CD4-positive, CD25-positive, alpha-beta regulatory T cell (primary cell): ENCODE measurements around the gene KLHL8. TPM values are rescaled to one million over a fixed set of nuclear protein-coding genes. Genes with fewer than 3 reads are reported as not detected.

Experiments used
- ATAC-seq, 2 donors: fragments of 150-1000 bp; cut with Tn5 transposase; one replicate each; pipeline ENCODE4 v1.10.0; 2021; ENCODE audit warnings: low read depth in 2 of 2, moderate number of reproducible peaks in 2 of 2, moderate library complexity in 1 of 2
- DNase-seq, 3 donors: peaks; one replicate each; pipeline versions ENCODE4 v3.0.0 to v3.0.0-alpha.2; 2012 to 2022; ENCODE audit warnings: mixed read lengths in 1 of 3
- H3K27ac ChIP-seq: one replicate; pipeline ENCODE4 v1.7.0; 2013; ENCODE audit warnings: mild to moderate bottlenecking, low read length; ENCODE audit not compliant: insufficient read depth, poor library complexity, severe bottlenecking
- H3K27me3 ChIP-seq: one replicate; pipeline ENCODE4 v1.7.0; 2013; ENCODE audit warnings: low read length; ENCODE audit not compliant: control insufficient read depth, insufficient read depth
- H3K36me3 ChIP-seq: one replicate; pipeline ENCODE4 v1.7.0; 2013; ENCODE audit warnings: mild to moderate bottlenecking, low read length, moderate library complexity; ENCODE audit not compliant: control insufficient read depth, insufficient read depth
- H3K4me1 ChIP-seq: 2 replicates; pipeline ENCODE4 v1.7.0; 2013; ENCODE audit warnings: mild to moderate bottlenecking, low read length; ENCODE audit not compliant: insufficient read depth, control insufficient read depth, poor library complexity, severe bottlenecking
- H3K4me3 ChIP-seq: one replicate; pipeline ENCODE4 v1.7.0; 2013; ENCODE audit warnings: low read depth, mild to moderate bottlenecking, low read length, moderate library complexity
- H3K9me3 ChIP-seq, 2 experiments: 1 replicate in 1 of 2; 2 replicates in 1 of 2; pipeline ENCODE4 v1.7.0; 2013; ENCODE audit warnings: low read length in 2 of 2, mild to moderate bottlenecking in 1 of 2, moderate library complexity in 1 of 2; ENCODE audit not compliant: control insufficient read depth in 2 of 2
- H3K27ac Mint-ChIP-seq, 3 donors: one replicate each; pipeline ENCODE4 v1.8.0; 2020 to 2022; ENCODE audit warnings: mild to moderate bottlenecking in 3 of 3, mixed read lengths in 3 of 3, moderate library complexity in 2 of 3
- H3K27me3 Mint-ChIP-seq: one replicate; pipeline ENCODE4 v1.8.0; 2022; ENCODE audit warnings: mild to moderate bottlenecking, mixed read lengths
- H3K36me3 Mint-ChIP-seq: one replicate; pipeline ENCODE4 v1.8.0; 2020; ENCODE audit warnings: mixed read lengths
- H3K4me1 Mint-ChIP-seq, 4 donors: one replicate each; pipeline ENCODE4 v1.8.0; 2020 to 2022; ENCODE audit warnings: mixed read lengths in 4 of 4, mild to moderate bottlenecking in 1 of 4
- H3K4me3 Mint-ChIP-seq, 4 donors: one replicate each; pipeline ENCODE4 v1.8.0; 2020 to 2022; ENCODE audit warnings: mild to moderate bottlenecking in 4 of 4, mixed read lengths in 4 of 4, moderate library complexity in 3 of 4
- H3K9me3 Mint-ChIP-seq, 7 donors: one replicate each; pipeline ENCODE4 v1.8.0; 2020 to 2022; ENCODE audit warnings: mixed read lengths in 7 of 7, mild to moderate bottlenecking in 3 of 7, moderate library complexity in 2 of 7
- polyA plus RNA-seq, 4 donors: library from polyadenylated mRNA; unstranded; fragments of 300-500 nt; fragmentation: Illumina TruSeq; gene quantifications; one replicate each; pipeline ENCODE4 v1.2.3, GENCODE V29; 2021
- total RNA-seq: library from RNA; stranded (reverse); gene quantifications from one replicate; pipeline ENCODE4 v1.2.3, GENCODE V29; 2022

Gene KLHL8
- total RNA-seq (5.7 TPM), polyA plus RNA-seq (10 to 100 TPM in 2 of 4 donors, 1 to 10 TPM in 2; 6.0 to 11.1 (median 9.9) TPM)

DNA sequence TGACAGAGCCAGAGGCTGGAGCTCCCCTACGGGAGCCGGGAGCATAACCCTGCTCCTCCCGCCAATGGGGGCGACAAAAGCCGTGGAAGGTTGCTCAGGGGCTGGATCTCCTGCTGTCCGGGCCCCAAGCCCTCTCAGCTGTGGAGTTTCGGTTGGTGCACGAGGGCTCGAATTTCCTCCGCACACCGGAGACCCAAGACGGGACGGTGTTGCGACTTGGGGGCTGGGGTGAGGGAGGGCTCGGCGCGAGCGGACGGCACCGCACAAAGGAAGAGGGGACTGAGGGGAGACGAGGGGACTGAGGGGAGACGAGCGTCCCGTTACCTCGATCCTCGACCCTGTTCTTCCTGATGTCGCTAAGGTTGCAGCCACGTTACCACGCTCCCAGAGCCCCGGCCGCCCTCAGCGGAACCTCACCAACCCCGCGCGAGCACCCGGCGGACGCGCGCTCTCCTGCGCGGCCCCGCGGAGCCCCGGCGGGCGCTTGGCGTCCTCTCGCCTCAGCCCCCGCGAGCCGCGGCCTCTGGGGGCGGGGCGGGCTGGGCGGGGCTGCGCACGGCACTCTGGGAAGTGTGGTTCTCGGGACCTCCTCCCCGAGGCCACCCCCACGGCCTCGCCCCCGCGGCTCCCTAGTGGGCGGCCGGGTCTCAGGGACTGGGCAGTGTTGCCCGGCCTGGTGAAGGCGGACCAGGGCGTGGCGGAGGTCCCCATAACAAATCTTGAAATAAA lies at the start of gene KLHL8:
KLHL8 (minus strand) TSS at position 525 of the 729 bp plus-strand sequence. CDS start 25,079 bp downstream, outside the sequence.
- no peaks in the 10 kb centered on the region for H3K9me3 Mint-ChIP-seq
- peak; percentile 80 to 91 (median 89) for DNase-seq
- H3K4me1 ChIP-seq, result peaks cover 17% of the 10 kb centered on the region
- H3K27me3 ChIP-seq, result no peaks in the 10 kb centered on the region
- peaks cover 23% of the 10 kb centered on the region for H3K27me3 Mint-ChIP-seq
- ATAC-seq, result peak; percentile 92 to 93
- peak within 1 kb of the TSS; percentile 94 for H3K4me3 ChIP-seq
- peak within 1 kb of the TSS; percentile 91 to 94 (median 94) for H3K4me3 Mint-ChIP-seq
- peaks cover 8 to 24% (median 14%) of the 10 kb centered on the region in 4 donors for H3K4me1 Mint-ChIP-seq
- H3K9me3 ChIP-seq, result no peaks in the 10 kb centered on the region
- H3K36me3 Mint-ChIP-seq, result no peaks in the 10 kb centered on the region
- peak within 1 kb of the TSS; percentile 81 for H3K27ac ChIP-seq
- peak within 1 kb of the TSS; percentile 79 to 94 (median 89) for H3K27ac Mint-ChIP-seq
- no peaks in the 10 kb centered on the region for H3K36me3 ChIP-seq

DNA sequence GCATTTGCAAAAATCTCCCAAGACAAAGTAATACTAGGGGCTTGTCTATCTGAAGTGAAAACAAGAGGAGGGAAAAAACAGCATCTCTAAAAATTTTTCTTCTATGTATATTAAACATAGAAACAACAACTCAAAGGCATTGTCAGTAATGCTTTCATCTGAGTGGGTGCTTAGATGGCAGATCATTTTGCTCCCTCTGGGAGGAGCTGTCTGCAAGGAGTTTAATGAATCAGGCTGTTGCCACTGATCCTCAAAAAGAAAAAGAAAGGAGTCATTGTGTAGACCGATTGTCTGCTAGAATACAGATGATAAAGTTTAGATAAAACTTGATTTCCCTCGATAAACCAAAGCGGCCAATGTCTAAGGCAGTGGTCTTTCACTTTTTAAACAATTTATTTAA lies 49.7 kb upstream of the KLHL8 start:
- Histone ChIP-seq H3K27me3 (peaks cover 6% of the 10 kb centered on the region), H3K27ac (no peak overlapping the region), H3K36me3 (no peaks in the 10 kb centered on the region), H3K9me3 (no peaks in the 10 kb centered on the region), H3K4me3 (no peak overlapping the region), H3K4me1 (no peaks in the 10 kb centered on the region)
- Mint-ChIP-seq H3K27ac (no peak overlapping the region), H3K9me3 (peaks cover 0 to 5% (median 0%) of the 10 kb centered on the region in 7 donors), H3K4me3 (no peak overlapping the region), H3K36me3 (no peaks in the 10 kb centered on the region), H3K27me3 (peaks cover 13% of the 10 kb centered on the region), H3K4me1 (no peaks in the 10 kb centered on the region)
- no peak for ATAC-seq
- DNase-seq, result peak in 1 of 3 donors; percentile 12

DNA sequence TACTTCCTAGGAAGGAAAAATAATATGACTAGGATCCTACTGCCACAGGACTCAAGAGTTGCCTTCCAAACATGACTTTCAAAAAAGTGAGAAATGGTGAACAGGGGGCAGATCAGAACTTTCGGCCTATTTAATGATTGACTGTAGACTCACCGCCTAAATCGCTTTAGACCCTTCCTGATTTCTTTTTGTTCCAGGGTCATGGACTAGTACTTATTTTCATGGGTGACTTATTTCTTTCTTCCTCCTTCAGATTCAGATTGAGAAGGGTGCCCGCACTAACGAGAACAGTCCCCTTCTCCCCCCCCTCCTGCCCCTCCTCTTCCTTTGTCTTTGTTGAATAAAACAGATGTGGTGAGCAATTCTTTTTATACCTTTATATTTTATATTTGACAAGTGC lies 48.0 kb upstream of the KLHL8 start:
- H3K9me3 ChIP-seq, result no peaks in the 10 kb centered on the region
- Mint-ChIP-seq H3K4me3 (no peak overlapping the region), H3K27me3 (peaks cover 23% of the 10 kb centered on the region), H3K4me1 (no peaks in the 10 kb centered on the region), H3K9me3 (peaks cover 0 to 5% (median 0%) of the 10 kb centered on the region in 7 donors), H3K36me3 (no peaks in the 10 kb centered on the region), H3K27ac (no peak overlapping the region)
- no peak overlapping the region for H3K27ac ChIP-seq
- no peak for DNase-seq
- no peaks in the 10 kb centered on the region for H3K4me1 ChIP-seq
- peaks cover 8% of the 10 kb centered on the region for H3K27me3 ChIP-seq
- no peak for ATAC-seq
- no peaks in the 10 kb centered on the region for H3K36me3 ChIP-seq
- H3K4me3 ChIP-seq, result no peak overlapping the region

DNA sequence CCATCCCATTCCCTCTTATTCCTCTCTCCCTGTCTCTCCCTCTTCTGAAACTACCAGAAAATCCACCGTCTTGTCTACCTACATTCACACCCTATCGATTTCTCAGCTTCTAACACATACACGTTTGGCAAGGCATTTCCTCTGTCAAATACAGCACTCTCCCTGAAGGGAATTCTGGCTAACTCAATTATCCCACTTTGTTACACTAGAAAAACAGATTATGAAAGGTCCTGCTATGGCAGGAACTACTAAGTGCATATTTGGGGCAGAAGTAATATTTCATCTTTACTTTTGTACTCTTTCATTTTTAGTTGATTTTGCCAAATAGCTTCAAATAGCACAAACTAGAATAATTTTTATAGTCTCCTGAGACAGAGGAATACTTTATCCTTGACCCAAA lies 46.6 kb upstream of the KLHL8 start:
- Histone ChIP-seq H3K4me3 (no peak overlapping the region), H3K36me3 (no peaks in the 10 kb centered on the region), H3K4me1 (no peaks in the 10 kb centered on the region), H3K9me3 (no peaks in the 10 kb centered on the region), H3K27ac (no peak overlapping the region), H3K27me3 (peaks cover 8% of the 10 kb centered on the region)
- H3K4me1 Mint-ChIP-seq, result no peaks in the 10 kb centered on the region
- peaks cover 23% of the 10 kb centered on the region for H3K27me3 Mint-ChIP-seq
- no peak for DNase-seq
- no peak for ATAC-seq
- H3K4me3 Mint-ChIP-seq, result no peak overlapping the region
- no peak overlapping the region for H3K27ac Mint-ChIP-seq
- H3K36me3 Mint-ChIP-seq, result no peaks in the 10 kb centered on the region
- H3K9me3 Mint-ChIP-seq, result peaks cover 0 to 4% (median 0%) of the 10 kb centered on the region in 7 donors

DNA sequence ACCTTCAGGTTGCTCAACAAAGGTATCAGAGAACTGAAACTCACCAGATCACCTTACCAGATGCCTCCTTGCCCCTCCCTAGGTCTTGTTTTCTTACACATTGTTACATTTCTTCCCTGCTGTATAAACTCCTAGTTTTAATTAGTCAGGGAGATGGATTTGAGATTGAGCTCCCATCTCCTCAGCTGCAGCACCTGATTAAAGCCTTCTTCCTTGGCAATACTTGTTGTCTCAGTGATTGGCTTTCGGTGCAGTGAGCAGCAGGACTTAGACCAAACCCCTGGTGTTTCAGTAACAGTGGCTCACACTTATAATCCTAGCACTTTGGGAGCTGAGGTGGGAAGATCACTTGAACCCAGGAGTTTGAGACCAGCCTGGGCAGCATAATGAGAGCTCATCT lies 42.5 kb upstream of the KLHL8 start:
- no peak overlapping the region for H3K27ac Mint-ChIP-seq
- no peaks in the 10 kb centered on the region for H3K4me1 ChIP-seq

DNA sequence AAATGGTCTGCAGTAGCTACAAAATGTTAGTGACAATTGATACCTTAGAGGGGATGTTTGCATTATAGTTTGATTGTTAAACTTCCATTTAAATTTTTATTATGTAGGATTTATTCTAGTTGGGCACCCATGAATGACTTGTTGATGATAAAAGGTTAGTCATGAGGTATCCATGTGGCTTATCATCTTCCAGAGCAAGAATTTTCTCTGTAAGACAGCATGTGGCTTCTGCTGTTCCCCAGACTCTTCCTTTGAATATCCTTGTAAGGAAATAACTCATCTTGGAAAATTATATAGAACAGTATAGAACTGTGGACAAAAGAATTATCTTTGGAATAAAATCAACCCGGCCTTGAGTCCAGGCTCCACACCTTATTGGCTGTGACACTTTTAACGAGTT lies 40.1 kb upstream of the KLHL8 start:
- Histone ChIP-seq H3K4me3 (no peak overlapping the region), H3K9me3 (no peaks in the 10 kb centered on the region), H3K27ac (no peak overlapping the region), H3K4me1 (no peaks in the 10 kb centered on the region), H3K27me3 (peaks cover 6% of the 10 kb centered on the region), H3K36me3 (no peaks in the 10 kb centered on the region)
- no peaks in the 10 kb centered on the region for H3K4me1 Mint-ChIP-seq
- no peak overlapping the region for H3K27ac Mint-ChIP-seq
- no peaks in the 10 kb centered on the region for H3K36me3 Mint-ChIP-seq
- DNase-seq, result no peak
- peaks cover 31% of the 10 kb centered on the region for H3K27me3 Mint-ChIP-seq
- ATAC-seq, result no peak
- peaks cover 0 to 6% (median 5%) of the 10 kb centered on the region in 7 donors for H3K9me3 Mint-ChIP-seq
- H3K4me3 Mint-ChIP-seq, result no peak overlapping the region

More for the DNA sequence above, 42.5 kb upstream of the KLHL8 start:
- H3K27me3 Mint-ChIP-seq, result peaks cover 27% of the 10 kb centered on the region
- ATAC-seq (no peak), DNase-seq (no peak)
- Histone ChIP-seq H3K27me3 (peaks cover 9% of the 10 kb centered on the region), H3K36me3 (no peaks in the 10 kb centered on the region), H3K27ac (no peak overlapping the region), H3K9me3 (no peaks in the 10 kb centered on the region), H3K4me3 (no peak overlapping the region)
- H3K4me1 Mint-ChIP-seq, result no peaks in the 10 kb centered on the region
- H3K36me3 Mint-ChIP-seq, result no peaks in the 10 kb centered on the region
- H3K4me3 Mint-ChIP-seq, result no peak overlapping the region
- H3K9me3 Mint-ChIP-seq, result peaks cover 0 to 5% (median 0%) of the 10 kb centered on the region in 7 donors

DNA sequence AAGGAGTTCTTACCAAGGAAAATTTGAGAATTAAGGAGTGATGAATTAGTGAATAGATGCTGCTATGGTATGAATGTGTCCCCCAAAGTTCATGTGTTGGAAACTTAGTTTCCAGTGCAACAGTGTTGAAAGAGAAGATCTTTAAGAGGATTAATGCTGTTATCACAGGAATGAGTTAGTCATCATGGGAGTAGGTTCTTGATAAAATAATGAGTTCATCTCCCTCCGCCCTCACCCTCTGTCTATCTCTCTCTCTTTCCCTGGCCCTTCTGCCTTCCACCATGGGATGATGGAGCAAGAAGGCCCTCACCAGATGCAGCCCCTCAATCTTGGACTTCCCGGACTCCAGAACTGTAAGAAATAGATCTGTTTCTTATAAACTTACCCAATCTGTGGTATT lies 38.3 kb upstream of the KLHL8 start:
- H3K9me3 ChIP-seq, result no peaks in the 10 kb centered on the region
- no peak overlapping the region for H3K27ac Mint-ChIP-seq
- H3K27me3 ChIP-seq, result peaks cover 2% of the 10 kb centered on the region
- no peak for ATAC-seq
- no peaks in the 10 kb centered on the region for H3K36me3 ChIP-seq
- peaks cover 0 to 7% (median 3%) of the 10 kb centered on the region in 7 donors for H3K9me3 Mint-ChIP-seq
- no peaks in the 10 kb centered on the region for H3K4me1 Mint-ChIP-seq
- no peak overlapping the region for H3K4me3 Mint-ChIP-seq
- no peak overlapping the region for H3K4me3 ChIP-seq
- no peak for DNase-seq
- peaks cover 21% of the 10 kb centered on the region for H3K27me3 Mint-ChIP-seq
- no peaks in the 10 kb centered on the region for H3K4me1 ChIP-seq
- no peak overlapping the region for H3K27ac ChIP-seq
- no peaks in the 10 kb centered on the region for H3K36me3 Mint-ChIP-seq

DNA sequence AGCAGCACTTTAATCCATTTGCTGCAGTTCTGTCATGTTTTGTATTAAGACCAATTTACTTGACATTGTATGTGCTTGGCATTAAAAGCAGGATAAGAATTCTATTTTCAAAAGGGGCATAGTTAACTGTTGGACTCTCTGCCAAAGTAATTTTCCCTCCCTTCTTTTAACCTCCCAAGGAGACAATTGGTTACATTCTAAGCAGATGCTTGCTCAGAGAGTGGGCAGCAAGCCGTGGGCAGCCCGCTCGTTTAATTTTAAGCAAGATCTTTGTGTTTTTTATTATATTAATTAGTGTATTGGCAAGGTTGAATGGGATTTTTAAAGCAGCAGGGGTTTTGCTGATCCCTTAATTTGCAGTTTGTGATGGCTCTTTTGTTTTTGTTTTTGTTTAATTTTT lies 37.1 kb upstream of the KLHL8 start:
- no peak overlapping the region for H3K4me3 Mint-ChIP-seq
- Histone ChIP-seq H3K27ac (no peak overlapping the region), H3K9me3 (no peaks in the 10 kb centered on the region), H3K4me1 (no peaks in the 10 kb centered on the region), H3K4me3 (no peak overlapping the region), H3K36me3 (no peaks in the 10 kb centered on the region), H3K27me3 (peaks cover 2% of the 10 kb centered on the region)
- H3K27me3 Mint-ChIP-seq, result peaks cover 21% of the 10 kb centered on the region
- ATAC-seq, result no peak
- DNase-seq, result no peak
- H3K4me1 Mint-ChIP-seq, result no peaks in the 10 kb centered on the region
- peaks cover 0 to 7% (median 2%) of the 10 kb centered on the region in 7 donors for H3K9me3 Mint-ChIP-seq
- H3K27ac Mint-ChIP-seq, result no peak overlapping the region
- H3K36me3 Mint-ChIP-seq, result no peaks in the 10 kb centered on the region
